HG02970 (cell line): ENCODE results near the gene ZNF454.

Experiments used
- ATAC-seq: cut with Tn5 transposase; IDR thresholded peaks from one replicate; pipeline ENCODE4 v1.9.1; 2021; ENCODE audit warnings: mild to moderate bottlenecking, moderate library complexity, moderate number of reproducible peaks; ENCODE audit not compliant: unreplicated experiment, low FRiP score

Gene ZNF454

GRCh38 chr5:178992291-178992895 is 51.4 kb downstream of the ZNF454 start:
- no peak for ATAC-seq

GRCh38 chr5:178993236-178993765 is 52.3 kb downstream of the ZNF454 start:
- ATAC-seq = no peak

DNA sequence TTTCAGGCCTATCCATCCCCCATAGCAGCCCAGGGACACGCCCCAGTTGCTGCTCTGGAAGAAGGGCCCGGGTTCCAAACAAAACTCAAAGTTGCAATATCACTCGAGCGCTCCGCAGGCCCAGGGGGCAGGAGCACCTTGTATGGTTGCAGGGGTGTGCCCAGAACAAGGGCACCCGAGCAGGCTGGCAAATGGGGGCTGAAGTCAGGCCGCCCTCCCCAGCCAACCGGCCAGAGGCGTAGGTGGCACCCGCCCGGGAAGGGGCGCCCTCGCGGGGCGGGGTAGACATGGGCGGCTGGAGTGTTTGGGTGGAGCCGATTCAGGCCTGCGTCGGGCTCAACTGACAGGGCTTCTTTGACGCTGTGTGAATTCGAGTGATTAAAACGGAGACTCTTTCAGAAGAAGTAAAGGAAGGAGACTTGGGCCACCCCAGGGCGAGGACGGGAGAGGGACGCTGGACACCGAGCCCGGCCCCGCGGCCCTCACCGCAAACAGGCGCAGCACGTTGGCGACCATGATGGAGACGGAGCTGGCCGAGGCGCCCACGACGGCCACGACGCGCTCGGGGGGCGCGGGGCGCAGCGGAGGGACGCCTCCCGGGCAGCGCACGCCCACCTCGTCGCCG is 53.1 kb downstream of the ZNF454 start:
- no peak for ATAC-seq

DNA sequence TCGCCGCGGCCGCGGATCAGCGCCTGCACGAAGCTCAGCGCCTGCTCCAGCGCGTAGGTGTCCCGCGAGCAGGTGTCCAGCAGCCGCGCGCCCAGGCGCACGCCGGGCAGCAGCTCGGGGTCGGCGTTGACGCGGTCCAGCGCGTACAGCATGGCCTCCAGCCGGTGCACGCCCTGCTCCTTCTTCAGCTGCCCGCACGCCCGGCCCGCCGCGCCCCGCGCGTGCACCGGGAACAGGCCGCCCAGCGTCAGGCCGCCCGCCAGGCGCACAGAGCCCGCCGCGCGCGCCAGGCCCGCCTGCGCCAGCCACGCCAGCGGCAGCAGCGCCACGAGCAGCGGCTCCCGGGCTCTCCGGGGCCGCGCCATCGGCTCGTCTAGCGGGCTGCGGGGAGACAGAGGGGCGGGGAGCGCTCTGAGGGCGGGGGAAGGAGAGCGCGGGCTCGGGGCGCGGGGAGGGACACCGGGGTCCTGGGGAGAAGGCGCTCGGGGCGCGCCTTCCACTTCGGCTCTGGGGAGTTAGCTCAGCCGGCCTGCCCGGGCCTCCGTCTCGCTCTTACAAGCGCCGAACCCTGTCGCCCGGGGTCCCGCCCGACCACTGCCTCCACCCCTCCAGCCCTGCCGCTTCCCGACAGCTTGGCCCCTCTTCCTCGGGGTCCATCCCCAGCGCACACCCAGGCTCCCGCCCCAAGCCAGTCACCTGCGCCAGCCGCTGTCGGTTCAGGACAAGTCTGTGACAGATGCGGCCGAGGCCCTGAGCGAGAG is 53.8 kb downstream of the ZNF454 start, which contains the start of gene GRM6:
TSS of gene GRM6 (minus strand) at position 741 of the 761 bp plus-strand sequence. CDS start at position 365, 376 bp downstream.
- ATAC-seq = no peak

- ATAC-seq = no peak
Observed at GRCh38 chr5:178995341-178995690, 54.3 kb downstream of the ZNF454 start.

DNA sequence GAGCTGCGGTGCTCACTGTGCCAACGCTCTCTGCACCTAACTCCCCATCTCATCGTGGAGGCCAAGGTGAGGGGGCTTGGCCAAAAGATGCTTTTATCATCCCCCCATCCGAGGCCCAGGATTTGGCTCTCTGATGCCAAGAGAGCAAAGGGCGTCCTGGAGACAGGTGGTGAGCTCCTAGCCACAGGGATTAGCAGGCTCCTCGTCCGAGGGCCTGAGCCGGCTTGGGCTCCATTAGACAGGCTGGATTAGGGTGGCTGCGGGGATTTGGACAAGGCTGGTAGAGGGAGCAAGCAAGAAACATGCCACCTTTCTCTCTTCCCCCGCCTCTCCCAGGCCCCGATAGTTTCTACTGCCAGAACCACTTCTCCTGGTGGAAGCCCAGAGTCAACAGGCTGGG is 55.2 kb downstream of the ZNF454 start:
- ATAC-seq = no peak

DNA sequence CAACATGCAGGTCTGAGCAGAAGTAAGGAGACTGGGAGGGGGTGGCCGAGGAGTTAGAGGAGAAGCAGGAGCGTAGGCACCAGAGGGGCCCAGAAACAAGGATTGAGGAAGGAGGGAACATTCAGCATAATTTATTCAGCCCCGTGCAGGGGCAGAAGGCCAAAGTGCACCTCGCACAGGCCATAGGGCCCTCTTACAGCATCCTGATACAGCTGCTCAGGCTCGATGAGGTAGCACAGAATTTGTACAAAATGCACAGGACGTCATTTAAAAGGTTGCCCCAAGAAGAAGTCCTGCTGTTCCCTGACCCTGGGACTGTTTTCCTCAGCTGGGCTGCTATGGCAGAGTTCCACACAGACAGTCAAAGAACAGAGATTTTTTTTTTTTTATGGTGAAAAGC is 56.2 kb downstream of the ZNF454 start:
- no peak for ATAC-seq

GRCh38 chr5:178998441-178998840 is 57.4 kb downstream of the ZNF454 start:
- ATAC-seq = no peak

DNA sequence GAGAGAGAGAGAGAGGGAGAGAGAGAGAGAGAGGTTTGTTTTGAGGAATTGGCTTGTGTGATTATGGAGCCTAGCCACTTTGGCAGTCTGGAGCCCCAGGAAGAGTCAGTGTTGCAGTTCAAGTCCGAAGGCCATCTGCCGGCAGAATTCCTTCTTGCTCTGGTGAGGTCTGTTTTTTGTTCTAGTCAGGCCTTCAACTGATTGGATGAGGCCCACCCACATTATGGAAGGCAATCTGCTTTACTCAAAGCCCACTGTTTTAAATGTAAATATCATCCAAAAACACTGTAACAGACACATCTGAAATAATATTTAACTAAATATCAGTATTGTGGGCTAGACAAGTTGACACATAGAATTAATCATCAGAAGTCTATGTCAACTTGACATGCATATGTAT is 65.6 kb downstream of the ZNF454 start:
- ATAC-seq = no peak

- no peak for ATAC-seq
Observed at GRCh38 chr5:179008667-179009066, 67.7 kb downstream of the ZNF454 start.
